ENCODE measurements around the gene PGAM2. TPM values are rescaled to one million over a fixed set of nuclear protein-coding genes. Genes with fewer than 3 reads are reported as not detected.

Gene PGAM2
- total RNA-seq, 1 donor from 2014 or later, result 2.5 TPM

DNA sequence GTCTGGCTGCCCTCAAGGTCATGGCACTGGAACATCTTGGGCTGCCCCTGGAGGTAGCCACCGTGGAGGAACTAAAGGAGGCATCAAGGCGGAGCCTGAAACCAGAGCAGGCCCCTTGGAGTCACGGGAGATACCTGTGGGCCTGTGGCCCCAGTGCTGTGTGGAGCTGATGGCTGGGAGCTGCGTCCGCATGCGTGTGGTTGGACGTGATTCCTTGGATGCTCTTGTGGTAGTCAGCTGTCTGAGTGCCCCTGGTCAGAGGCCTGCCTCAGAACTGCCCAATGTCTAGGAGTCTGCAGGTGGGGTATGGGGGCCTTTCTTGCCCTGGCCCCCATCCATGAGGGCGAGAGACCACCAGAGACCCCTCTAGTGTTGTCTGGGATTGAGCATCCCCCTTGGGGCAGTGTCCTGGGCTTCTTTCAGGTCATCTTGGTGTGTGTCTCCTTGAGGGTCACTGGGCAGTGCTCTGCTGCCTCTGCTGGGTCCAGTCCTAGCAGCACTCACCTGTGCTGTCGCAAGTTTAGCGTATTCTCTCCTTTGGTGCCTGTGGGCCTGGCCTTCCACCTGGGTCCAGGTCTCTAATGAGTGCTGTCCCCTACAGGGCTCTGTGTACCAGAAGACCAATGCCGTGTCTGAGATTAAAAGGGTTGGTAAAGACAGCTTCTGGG is 8.1 kb downstream of the PGAM2 start:
- Mint-ChIP-seq H3K36me3 (ENCODE audit: insufficient read depth) (peaks cover 23% of the 10 kb centered on the region), H3K27ac (no peak overlapping the region), H3K4me3 (ENCODE audit: low read depth) (no peak overlapping the region), H3K9me3 (ENCODE audit: low read depth) (no peaks in the 10 kb centered on the region), H3K27me3 (no peaks in the 10 kb centered on the region), H3K4me1 (ENCODE audit: low read depth) (no peaks in the 10 kb centered on the region)
- TF ChIP-seq, protein P1, sequence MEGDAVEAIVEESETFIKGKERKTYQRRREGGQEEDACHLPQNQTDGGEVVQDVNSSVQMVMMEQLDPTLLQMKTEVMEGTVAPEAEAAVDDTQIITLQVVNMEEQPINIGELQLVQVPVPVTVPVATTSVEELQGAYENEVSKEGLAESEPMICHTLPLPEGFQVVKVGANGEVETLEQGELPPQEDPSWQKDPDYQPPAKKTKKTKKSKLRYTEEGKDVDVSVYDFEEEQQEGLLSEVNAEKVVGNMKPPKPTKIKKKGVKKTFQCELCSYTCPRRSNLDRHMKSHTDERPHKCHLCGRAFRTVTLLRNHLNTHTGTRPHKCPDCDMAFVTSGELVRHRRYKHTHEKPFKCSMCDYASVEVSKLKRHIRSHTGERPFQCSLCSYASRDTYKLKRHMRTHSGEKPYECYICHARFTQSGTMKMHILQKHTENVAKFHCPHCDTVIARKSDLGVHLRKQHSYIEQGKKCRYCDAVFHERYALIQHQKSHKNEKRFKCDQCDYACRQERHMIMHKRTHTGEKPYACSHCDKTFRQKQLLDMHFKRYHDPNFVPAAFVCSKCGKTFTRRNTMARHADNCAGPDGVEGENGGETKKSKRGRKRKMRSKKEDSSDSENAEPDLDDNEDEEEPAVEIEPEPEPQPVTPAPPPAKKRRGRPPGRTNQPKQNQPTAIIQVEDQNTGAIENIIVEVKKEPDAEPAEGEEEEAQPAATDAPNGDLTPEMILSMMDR (IDR thresholded peaks at IDR 0.05; ENCODE audit: unreplicated experiment), result no peak
- DNase-seq (ENCODE audit: low spot score, unreplicated experiment), result no peak

DNA sequence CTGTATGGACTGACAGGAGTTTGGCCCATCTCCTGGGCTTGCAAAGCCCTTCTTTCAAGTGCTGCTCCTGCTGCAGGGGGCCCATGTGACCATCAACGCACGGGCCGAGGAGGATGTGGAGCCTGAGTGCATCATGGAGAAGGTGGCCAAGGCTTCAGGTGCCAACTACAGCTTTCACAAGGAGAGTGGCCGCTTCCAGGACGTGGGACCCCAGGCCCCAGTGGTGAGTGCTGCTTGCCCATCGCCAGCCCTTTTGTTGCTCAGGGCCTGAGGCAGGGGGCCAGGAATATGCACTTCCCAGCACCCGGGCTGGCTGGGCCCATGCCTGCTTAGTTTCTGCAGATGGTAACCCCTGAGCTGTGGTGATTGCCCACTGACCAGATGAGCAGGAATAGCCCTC is 8.7 kb downstream of the PGAM2 start:
- Mint-ChIP-seq H3K4me1 (ENCODE audit: low read depth) (no peaks in the 10 kb centered on the region), H3K9me3 (ENCODE audit: low read depth) (no peaks in the 10 kb centered on the region), H3K27me3 (no peaks in the 10 kb centered on the region), H3K27ac (no peak overlapping the region), H3K36me3 (ENCODE audit: insufficient read depth) (peaks cover 23% of the 10 kb centered on the region), H3K4me3 (ENCODE audit: low read depth) (no peak overlapping the region)
- TF ChIP-seq, protein P1 (IDR thresholded peaks at IDR 0.05; ENCODE audit: unreplicated experiment), result no peak
- no peak for DNase-seq (ENCODE audit: low spot score, unreplicated experiment)

DNA sequence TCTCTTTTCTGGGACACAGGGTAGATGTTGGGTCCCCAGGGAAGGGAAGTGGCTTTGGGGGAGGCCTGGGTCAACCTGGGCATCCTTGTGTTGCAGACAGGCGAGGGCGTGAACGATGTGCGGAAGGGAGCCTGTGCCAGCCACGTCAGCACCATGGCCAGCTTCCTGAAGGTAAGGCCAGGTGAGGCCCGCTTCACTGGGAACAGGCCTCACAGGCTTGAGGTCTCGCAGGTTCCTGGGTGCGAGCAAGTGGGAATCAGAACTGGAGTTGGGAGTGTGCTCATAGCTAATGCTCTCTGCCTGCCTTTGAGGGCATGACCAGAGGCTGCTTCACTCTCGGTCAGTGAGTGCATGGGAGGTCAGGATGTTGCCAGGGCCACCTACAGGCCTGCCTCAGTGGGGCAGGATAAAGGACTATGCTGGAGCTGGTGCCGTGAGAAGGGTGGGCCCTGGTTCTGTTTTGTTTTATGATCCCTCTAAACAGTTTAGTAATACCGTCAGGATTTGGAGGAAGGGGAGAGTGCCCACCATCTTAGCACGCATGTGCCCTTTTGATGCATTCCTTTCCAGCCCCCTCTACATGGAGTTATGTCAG is 12.5 kb downstream of the PGAM2 start:
- TF ChIP-seq, protein P1 (IDR thresholded peaks at IDR 0.05; ENCODE audit: unreplicated experiment), result no peak
- Mint-ChIP-seq H3K27ac (peak overlapping the region; percentile 59), H3K27me3 (no peaks in the 10 kb centered on the region), H3K36me3 (ENCODE audit: insufficient read depth) (peaks cover 13% of the 10 kb centered on the region), H3K4me1 (ENCODE audit: low read depth) (no peaks in the 10 kb centered on the region), H3K4me3 (ENCODE audit: low read depth) (no peak overlapping the region), H3K9me3 (ENCODE audit: low read depth) (no peaks in the 10 kb centered on the region)
- DNase-seq (ENCODE audit: low spot score, unreplicated experiment), result no peak

DNA sequence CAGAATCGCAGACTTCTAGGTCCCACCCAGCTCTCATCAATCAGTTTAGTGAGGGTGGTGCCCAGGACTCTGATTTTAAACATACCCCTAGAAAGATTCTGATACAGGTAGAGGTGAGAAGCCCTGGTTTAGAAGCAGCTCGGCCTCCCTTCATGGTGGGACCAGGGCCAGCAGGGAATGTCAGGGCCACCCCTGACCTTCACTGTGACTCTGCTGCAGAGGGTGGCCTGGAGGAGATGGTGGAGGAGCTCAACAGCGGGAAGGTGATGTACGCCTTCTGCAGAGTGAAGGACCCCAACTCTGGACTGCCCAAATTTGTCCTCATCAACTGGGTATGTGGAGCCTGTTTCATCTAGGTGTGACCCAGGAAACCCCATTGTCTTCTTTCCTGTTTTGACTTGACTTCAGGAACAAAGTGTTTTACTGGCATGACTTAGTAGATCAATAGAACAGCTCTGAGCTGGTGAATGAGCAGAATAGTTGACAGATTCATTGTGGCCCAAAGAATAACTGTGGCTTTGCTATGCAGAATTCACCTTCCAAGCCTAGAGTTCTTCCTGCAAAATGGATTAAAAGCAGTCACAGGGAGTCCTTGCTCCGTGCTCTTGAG is 13.7 kb downstream of the PGAM2 start:
- no peak overlapping the region for H3K4me3 Mint-ChIP-seq (ENCODE audit: low read depth)
- H3K9me3 Mint-ChIP-seq (ENCODE audit: low read depth), result no peaks in the 10 kb centered on the region
- H3K36me3 Mint-ChIP-seq (ENCODE audit: insufficient read depth), result peaks cover 12% of the 10 kb centered on the region
- H3K27me3 Mint-ChIP-seq, result no peaks in the 10 kb centered on the region
- H3K27ac Mint-ChIP-seq, result no peak overlapping the region
- no peak for DNase-seq (ENCODE audit: low spot score, unreplicated experiment)
- H3K4me1 Mint-ChIP-seq (ENCODE audit: low read depth), result peaks cover 1% of the 10 kb centered on the region
- TF ChIP-seq, protein P1 (IDR thresholded peaks at IDR 0.05; ENCODE audit: unreplicated experiment), result no peak

DNA sequence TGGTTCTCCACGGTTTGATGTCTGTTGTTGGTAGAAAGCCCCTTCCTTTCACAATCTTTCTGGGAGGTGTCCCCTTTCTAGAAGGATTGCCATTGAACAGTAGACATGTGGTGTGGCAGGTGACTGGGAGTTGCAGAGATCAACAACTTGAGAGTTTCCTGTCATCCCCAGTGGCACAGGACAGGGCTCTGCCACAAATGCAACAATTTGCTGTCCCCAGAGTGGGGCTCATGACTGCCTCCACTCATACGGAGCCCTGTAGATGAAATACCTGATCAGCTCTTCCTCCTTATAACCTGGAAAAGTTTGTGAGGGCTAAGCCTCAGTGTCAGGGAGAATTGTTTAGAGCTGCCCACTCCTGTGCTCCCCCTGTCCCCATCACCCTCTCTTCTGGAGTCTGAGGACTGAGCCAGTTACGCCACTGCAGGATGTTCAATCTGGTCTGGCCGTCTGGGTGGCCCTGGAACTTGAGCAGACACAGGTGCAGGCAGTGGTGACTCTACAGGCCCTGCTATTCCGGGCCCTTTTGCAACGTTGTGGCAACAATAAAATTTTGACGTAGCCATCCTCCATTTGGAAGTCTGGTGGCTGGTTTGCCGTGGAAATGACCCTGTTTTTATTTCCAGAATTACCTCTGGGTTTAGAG is 14.3 kb downstream of the PGAM2 start:
- no peak for DNase-seq (ENCODE audit: low spot score, unreplicated experiment)
- no peaks in the 10 kb centered on the region for H3K9me3 Mint-ChIP-seq (ENCODE audit: low read depth)
- H3K27me3 Mint-ChIP-seq, result no peaks in the 10 kb centered on the region
- H3K27ac Mint-ChIP-seq, result no peak overlapping the region
- H3K4me1 Mint-ChIP-seq (ENCODE audit: low read depth), result peaks cover 5% of the 10 kb centered on the region
- TF ChIP-seq, protein P1 (IDR thresholded peaks at IDR 0.05; ENCODE audit: unreplicated experiment), result no peak
- H3K36me3 Mint-ChIP-seq (ENCODE audit: insufficient read depth), result peaks cover 9% of the 10 kb centered on the region
- no peak overlapping the region for H3K4me3 Mint-ChIP-seq (ENCODE audit: low read depth)
